Nephron progenitor cell (in vitro differentiated cells): ENCODE measurements around the gene RSL1D1.

Experiments
- DNase-seq: peaks from one replicate; pipeline ENCODE4 v3.0.0; 2021
- H3K27ac Mint-ChIP-seq: 2 replicates; pipeline ENCODE4 v1.8.0; 2021; ENCODE audit warnings: mild to moderate bottlenecking, moderate library complexity, mixed read lengths
- H3K27me3 Mint-ChIP-seq: 2 replicates; pipeline ENCODE4 v1.8.0; 2021; ENCODE audit warnings: mild to moderate bottlenecking, low read depth, mixed read lengths; ENCODE audit not compliant: poor library complexity
- H3K36me3 Mint-ChIP-seq: 2 replicates; pipeline ENCODE4 v1.8.0; 2021; ENCODE audit warnings: low read depth, mixed read lengths
- H3K4me1 Mint-ChIP-seq: 2 replicates; pipeline ENCODE4 v1.8.0; 2021; ENCODE audit warnings: mixed read lengths
- H3K4me3 Mint-ChIP-seq: 2 replicates; pipeline ENCODE4 v1.8.0; 2021; ENCODE audit warnings: mild to moderate bottlenecking, moderate library complexity, mixed read lengths
- H3K9me3 Mint-ChIP-seq: 2 replicates; pipeline ENCODE4 v1.8.0; 2021; ENCODE audit warnings: mild to moderate bottlenecking, moderate library complexity, mixed read lengths
- TF ChIP-seq, protein P1 (sequence below): fragments of 200-600 bp; sonication (generic); IDR thresholded peaks from 2 replicates; pipeline ENCODE4 v1.5.0; 2021; ENCODE audit warnings: antibody characterized with exemption

Gene RSL1D1

DNA sequence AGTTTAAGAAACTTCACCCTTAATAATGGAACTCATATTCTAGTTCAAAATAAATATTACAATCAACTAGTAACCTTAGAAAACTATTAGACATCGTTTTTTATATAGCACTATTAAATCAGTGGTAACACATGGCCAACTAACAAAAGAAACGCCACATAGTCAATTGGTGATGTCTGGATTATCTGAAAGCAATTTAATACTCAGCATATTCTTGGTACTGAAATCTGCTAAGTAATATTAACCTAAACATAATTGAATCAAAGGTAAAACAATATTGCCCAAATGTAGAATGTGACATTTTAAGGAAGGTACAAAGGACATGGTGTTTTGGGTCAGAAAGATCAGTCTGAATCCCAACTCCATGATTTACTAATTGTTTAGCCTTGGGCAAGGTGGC lies 11.1 kb upstream of the RSL1D1 start:
- peaks cover 7% of the 10 kb centered on the region for H3K36me3 Mint-ChIP-seq
- no peak overlapping the region for H3K4me3 Mint-ChIP-seq
- H3K4me1 Mint-ChIP-seq = peaks cover 2% of the 10 kb centered on the region
- no peaks in the 10 kb centered on the region for H3K27me3 Mint-ChIP-seq
- no peak for DNase-seq
- no peak overlapping the region for H3K27ac Mint-ChIP-seq
- TF ChIP-seq, protein P1, sequence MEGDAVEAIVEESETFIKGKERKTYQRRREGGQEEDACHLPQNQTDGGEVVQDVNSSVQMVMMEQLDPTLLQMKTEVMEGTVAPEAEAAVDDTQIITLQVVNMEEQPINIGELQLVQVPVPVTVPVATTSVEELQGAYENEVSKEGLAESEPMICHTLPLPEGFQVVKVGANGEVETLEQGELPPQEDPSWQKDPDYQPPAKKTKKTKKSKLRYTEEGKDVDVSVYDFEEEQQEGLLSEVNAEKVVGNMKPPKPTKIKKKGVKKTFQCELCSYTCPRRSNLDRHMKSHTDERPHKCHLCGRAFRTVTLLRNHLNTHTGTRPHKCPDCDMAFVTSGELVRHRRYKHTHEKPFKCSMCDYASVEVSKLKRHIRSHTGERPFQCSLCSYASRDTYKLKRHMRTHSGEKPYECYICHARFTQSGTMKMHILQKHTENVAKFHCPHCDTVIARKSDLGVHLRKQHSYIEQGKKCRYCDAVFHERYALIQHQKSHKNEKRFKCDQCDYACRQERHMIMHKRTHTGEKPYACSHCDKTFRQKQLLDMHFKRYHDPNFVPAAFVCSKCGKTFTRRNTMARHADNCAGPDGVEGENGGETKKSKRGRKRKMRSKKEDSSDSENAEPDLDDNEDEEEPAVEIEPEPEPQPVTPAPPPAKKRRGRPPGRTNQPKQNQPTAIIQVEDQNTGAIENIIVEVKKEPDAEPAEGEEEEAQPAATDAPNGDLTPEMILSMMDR = no peak
- no peaks in the 10 kb centered on the region for H3K9me3 Mint-ChIP-seq

DNA sequence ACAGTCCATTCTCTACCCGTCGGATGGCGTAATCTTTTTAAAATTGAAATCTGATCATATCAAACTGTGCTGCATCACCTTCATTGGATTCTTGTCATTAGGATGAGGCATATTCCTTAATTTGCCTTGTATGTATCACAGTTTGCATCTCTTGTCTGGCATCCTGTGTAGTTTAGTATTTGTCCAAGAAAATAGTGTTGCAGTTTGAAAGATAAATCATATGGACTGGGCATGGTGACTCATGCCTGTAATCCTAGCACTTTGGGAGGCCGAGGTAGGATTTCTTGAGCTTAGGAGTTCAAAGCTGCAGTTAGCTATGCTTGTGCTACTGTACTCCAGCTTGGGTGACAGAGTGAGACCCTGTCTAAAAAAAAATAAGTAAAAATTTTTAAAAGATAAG lies 5.8 kb upstream of the RSL1D1 start:
- Mint-ChIP-seq H3K4me1 (peaks cover 18% of the 10 kb centered on the region), H3K4me3 (no peak overlapping the region), H3K36me3 (peaks cover 16% of the 10 kb centered on the region), H3K27me3 (no peaks in the 10 kb centered on the region), H3K27ac (no peak overlapping the region), H3K9me3 (no peaks in the 10 kb centered on the region)
- TF ChIP-seq, protein P1 = no peak
- DNase-seq = no peak

GRCh38 chr16:11852092-11852809 lies 909 bp upstream of the RSL1D1 start:
- Mint-ChIP-seq H3K27me3 (no peaks in the 10 kb centered on the region), H3K9me3 (no peaks in the 10 kb centered on the region), H3K36me3 (peaks cover 38% of the 10 kb centered on the region), H3K27ac (peak overlapping the region; percentile 97), H3K4me3 (peak overlapping the region; percentile 99), H3K4me1 (peaks cover 47% of the 10 kb centered on the region)
- DNase-seq = no peak
- TF ChIP-seq, protein P1 = no peak

DNA sequence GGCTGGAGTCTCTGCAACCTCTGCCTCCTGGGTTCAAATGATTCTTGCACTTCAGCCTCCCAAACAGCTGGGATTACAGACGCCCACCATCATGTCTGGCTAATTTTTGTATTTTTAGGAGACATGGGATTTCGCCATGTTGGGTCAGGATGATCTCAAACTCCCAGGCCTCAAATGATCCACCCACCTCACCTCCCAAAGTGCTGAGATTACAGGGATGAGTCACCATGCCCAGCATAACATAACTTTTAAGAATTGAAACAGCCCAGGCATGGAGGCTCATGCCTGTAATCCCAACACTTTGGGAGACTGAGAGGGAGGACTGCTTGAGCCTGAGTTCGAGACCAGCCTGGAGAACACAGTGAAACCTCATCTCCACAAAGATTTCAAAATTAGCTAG lies 2.5 kb downstream of the RSL1D1 start:
- no peaks in the 10 kb centered on the region for H3K9me3 Mint-ChIP-seq
- peak overlapping the region; percentile 39 for H3K27ac Mint-ChIP-seq
- DNase-seq = no peak
- H3K27me3 Mint-ChIP-seq = no peaks in the 10 kb centered on the region
- peak overlapping the region; percentile 73 for H3K4me3 Mint-ChIP-seq
- H3K4me1 Mint-ChIP-seq = peaks cover 40% of the 10 kb centered on the region
- TF ChIP-seq, protein P1 = no peak
- peaks cover 57% of the 10 kb centered on the region for H3K36me3 Mint-ChIP-seq

DNA sequence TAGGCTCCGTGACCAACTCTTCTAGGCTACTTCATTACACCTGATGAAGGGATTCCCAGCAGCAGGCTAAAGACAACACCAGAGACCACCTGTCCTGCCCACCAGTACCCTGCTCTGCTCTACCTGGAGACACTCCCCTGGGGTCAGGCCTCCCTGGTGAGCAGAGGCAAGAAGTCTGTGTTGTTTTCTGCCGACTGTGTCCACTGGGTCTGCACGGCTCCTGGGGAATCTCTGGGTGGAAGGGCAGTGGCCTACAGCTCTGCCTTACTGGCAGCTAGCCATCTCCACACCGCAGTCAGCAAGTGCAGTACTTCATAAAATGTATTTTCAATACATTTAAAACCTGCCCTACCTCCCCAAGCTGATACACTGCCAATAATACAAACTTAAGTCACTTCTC lies 6.8 kb downstream of the RSL1D1 start:
- no peak overlapping the region for H3K27ac Mint-ChIP-seq
- no peak overlapping the region for H3K4me3 Mint-ChIP-seq
- H3K9me3 Mint-ChIP-seq = no peaks in the 10 kb centered on the region
- no peaks in the 10 kb centered on the region for H3K27me3 Mint-ChIP-seq
- DNase-seq = no peak
- peaks cover 72% of the 10 kb centered on the region for H3K36me3 Mint-ChIP-seq
- peaks cover 22% of the 10 kb centered on the region for H3K4me1 Mint-ChIP-seq
- TF ChIP-seq, protein P1 = no peak

- no peak overlapping the region for H3K4me3 Mint-ChIP-seq
- H3K27me3 Mint-ChIP-seq = no peaks in the 10 kb centered on the region
- no peak for DNase-seq
- TF ChIP-seq, protein P1 = no peak
- no peak overlapping the region for H3K27ac Mint-ChIP-seq
- no peaks in the 10 kb centered on the region for H3K9me3 Mint-ChIP-seq
- peaks cover 17% of the 10 kb centered on the region for H3K4me1 Mint-ChIP-seq
- peaks cover 73% of the 10 kb centered on the region for H3K36me3 Mint-ChIP-seq
These were observed 7.5 kb downstream of the RSL1D1 start for GRCh38 chr16:11843861-11844260.
